ENCODE measurements around the gene GPX4. TPM values are rescaled to one million over a fixed set of nuclear protein-coding genes. Genes with fewer than 3 reads are reported as not detected.

The GPX4 gene
- total and polyA plus RNA-seq, 2 of the 13 experiments (the other 11 are each of a cell fraction or from before 2014, with no cell fraction given): 535 to 613 TPM

GRCh38 chr19:1103708-1104310 is at the start of gene GPX4 (continued):
- 0 out of 2 replicates have a peak, but pooled peaks have one; percentile 14 for TF ChIP-seq PAXIP1 (CRISPR knock-in tag; conservative IDR thresholded peaks at IDR 0.05)
- 0 out of 2 replicates have a peak, but pooled peaks have one; percentile 62 for TF ChIP-seq ZNF235 (CRISPR knock-in tag; IDR thresholded peaks at IDR 0.05; ENCODE audit: borderline replicate concordance)
- no peak for TF ChIP-seq ZNF7 (CRISPR knock-in tag; IDR thresholded peaks at IDR 0.05)
- no peak for TF ChIP-seq ZNF740 (CRISPR knock-in tag; IDR thresholded peaks at IDR 0.05)

- Histone ChIP-seq H3K4me3 (replicated peaks in 1 of 3; ENCODE audit: insufficient read depth in 1 of 3, low read depth in 2 of 3, low read length in 3 of 3) (no peak overlapping the region), H3K27me3 (ENCODE audit: control insufficient read depth in 1 of 2, insufficient read depth in 2 of 2, low read length in 2 of 2) (no peaks in the 10 kb centered on the region; a peak in 1 of 5 replicates), H3K4me2 (ENCODE audit: low read depth, low read length) (no peak overlapping the region), H3K4me1 (ENCODE audit: insufficient read depth, low read length) (peaks cover 24% of the 10 kb centered on the region), H2AFZ (ENCODE audit: low read length) (no peak overlapping the region), H3K9me3 (ENCODE audit: low read length) (no peaks in the 10 kb centered on the region), H3K27ac (ENCODE audit: extremely low read length, insufficient read depth, low read length) (no peak overlapping the region), H3K9ac (ENCODE audit: insufficient read depth, low read depth, low read length) (no peak overlapping the region), H3K36me3 (replicated peaks in 1 of 2; ENCODE audit: control insufficient read depth in 1 of 2, insufficient read depth in 2 of 2, low read length in 2 of 2) (peaks cover 12 to 37% of the 10 kb centered on the region in 2 experiments; a peak in 4 of 5 replicates), H4K20me1 (ENCODE audit: insufficient read depth, low read length) (no peaks in the 10 kb centered on the region), H3K79me2 (ENCODE audit: insufficient read depth, low read length) (no peaks in the 10 kb centered on the region)
- ChIA-PET POLR2A (interaction anchor here (0.9 kb wide), 1 partner anchor 50 kb away, joined by 3 read pairs; the partner anchor contains the start of gene GPX4), CTCF (ENCODE audit: low intra/inter-chr PET ratio, low total read pairs) (no interaction called here)
- peak; percentile 75 for TF ChIP-seq ZFP36 (IDR thresholded peaks at IDR 0.05; ENCODE audit: borderline replicate concordance, low read depth, low read length, partially characterized antibody)
- TF ChIP-seq TCF7L2 (IDR thresholded peaks at IDR 0.05; ENCODE audit: low read depth, low read length): no peak
- peak; percentile 25; the same call in 1 of the 2 replicates for TF ChIP-seq RBFOX2 (IDR thresholded peaks at IDR 0.05; ENCODE audit: low read depth, low read length)
- TF ChIP-seq PRDM4 (CRISPR knock-in tag; IDR thresholded peaks at IDR 0.05; ENCODE audit: borderline replicate concordance): no peak
- TF ChIP-seq HOMEZ (CRISPR knock-in tag; IDR thresholded peaks at IDR 0.05; ENCODE audit: low read depth): no peak
- TF ChIP-seq ZMYM3 (CRISPR knock-in tag; IDR thresholded peaks at IDR 0.05): peak; percentile 81
- in situ Hi-C loops (cut with HindIII; ENCODE audit: extremely low pct_ligation_motif_present, low pct_unique_long_range_greater_than_20kb): no loop called here
- intact Hi-C loops (cut with micrococcal nuclease; ENCODE audit: unreplicated experiment): loop anchor here (10.0 kb wide), 1 partner anchor 50 kb away; the partner anchor contains the start of gene GPX4
- DNase-seq (ENCODE audit: low spot score) (no peak), ATAC-seq (no peak), FAIRE-seq (no peak)
- WGBS (ENCODE audit: low lambda C conversion rate): 93% methylated on average over 17 of the region's 28 CpGs
- no TSS peak for BruUV-seq (replicated peaks)
Observed at GRCh38 chr19:1054102-1055027, 49.4 kb upstream of the GPX4 start.
